22Rv1 (cell line): Measurements from ENCODE around the gene ATP5PO.
A peak's percentile ranks its signal among the peaks of the same experiment; 100 is the strongest.

Experiments
- H3K27ac ChIP-seq: fragments of 450-650 bp; 2 replicates; pipeline ENCODE4 v1.5.1; 2017
- ZFX ChIP-seq: fragments of 450-650 bp; IDR thresholded peaks from 2 replicates; pipeline ENCODE4 v1.6.1; 2017; ENCODE audit warnings: antibody characterized with exemption, borderline replicate concordance
- TF ChIP-seq, protein P1 (sequence below): fragments of 450-650 bp; IDR thresholded peaks from 2 replicates; pipeline ENCODE4 v1.5.1; 2017; ENCODE audit warnings: mild to moderate bottlenecking

The ATP5PO gene

DNA sequence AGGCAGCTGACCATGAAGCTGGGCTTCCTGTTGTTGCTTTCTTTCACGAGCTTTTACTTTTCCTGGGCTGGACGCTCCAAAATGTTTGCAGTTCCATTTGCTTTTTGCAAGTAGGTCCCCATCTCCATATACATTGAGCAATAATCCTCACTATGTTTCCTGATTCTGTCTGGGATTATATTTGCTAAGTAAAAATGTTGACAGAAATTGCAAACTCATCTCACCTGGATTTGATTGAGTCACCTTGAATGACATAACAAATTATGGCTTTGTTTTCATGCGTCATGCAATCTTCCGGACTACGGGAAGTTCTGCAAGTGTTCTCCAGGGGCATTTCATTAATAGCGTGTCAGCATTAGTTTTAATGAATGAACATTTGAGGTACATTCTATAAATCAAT is 18.9 kb downstream of the ATP5PO start:
- no peak overlapping the region for H3K27ac ChIP-seq
- no peak for TF ChIP-seq ZFX
- TF ChIP-seq, protein P1, sequence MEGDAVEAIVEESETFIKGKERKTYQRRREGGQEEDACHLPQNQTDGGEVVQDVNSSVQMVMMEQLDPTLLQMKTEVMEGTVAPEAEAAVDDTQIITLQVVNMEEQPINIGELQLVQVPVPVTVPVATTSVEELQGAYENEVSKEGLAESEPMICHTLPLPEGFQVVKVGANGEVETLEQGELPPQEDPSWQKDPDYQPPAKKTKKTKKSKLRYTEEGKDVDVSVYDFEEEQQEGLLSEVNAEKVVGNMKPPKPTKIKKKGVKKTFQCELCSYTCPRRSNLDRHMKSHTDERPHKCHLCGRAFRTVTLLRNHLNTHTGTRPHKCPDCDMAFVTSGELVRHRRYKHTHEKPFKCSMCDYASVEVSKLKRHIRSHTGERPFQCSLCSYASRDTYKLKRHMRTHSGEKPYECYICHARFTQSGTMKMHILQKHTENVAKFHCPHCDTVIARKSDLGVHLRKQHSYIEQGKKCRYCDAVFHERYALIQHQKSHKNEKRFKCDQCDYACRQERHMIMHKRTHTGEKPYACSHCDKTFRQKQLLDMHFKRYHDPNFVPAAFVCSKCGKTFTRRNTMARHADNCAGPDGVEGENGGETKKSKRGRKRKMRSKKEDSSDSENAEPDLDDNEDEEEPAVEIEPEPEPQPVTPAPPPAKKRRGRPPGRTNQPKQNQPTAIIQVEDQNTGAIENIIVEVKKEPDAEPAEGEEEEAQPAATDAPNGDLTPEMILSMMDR, result no peak

- H3K27ac ChIP-seq, result no peak overlapping the region
- TF ChIP-seq, protein P1, result no peak
- no peak for TF ChIP-seq ZFX
These were observed 20.2 kb downstream of the ATP5PO start for GRCh38 chr21:33895356-33895755.

DNA sequence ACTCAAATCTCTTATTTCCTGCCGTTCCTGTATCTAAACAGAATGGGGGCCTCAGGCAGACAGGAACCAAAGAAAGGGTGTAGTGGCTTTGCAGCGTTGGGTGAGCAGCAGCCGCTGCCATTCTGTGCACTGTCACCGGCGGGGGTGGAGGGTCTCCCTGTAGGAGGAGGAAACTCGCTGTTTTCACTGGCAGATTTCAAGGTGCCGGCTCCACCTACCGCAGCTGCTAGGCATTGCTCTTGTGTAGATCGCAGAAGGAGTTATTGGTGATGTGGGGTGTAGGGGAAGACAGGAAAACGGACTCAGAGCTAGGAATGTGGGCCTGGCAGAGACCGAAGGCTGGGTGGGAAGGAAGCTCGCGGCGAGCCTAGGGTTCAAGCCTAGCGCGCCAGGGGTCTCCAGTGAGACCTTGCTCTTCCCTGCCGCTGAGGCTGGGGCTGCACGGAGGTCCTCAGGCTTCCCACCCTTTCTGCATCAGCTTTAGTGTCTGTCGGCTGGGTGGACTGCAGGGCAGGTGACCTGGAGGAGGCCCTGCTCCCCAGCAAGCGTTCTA is 20.8 kb downstream of the ATP5PO start:
- no peak overlapping the region for H3K27ac ChIP-seq
- TF ChIP-seq, protein P1, result peak; percentile 76
- no peak for TF ChIP-seq ZFX

GRCh38 chr21:33893917-33894316 is 21.7 kb downstream of the ATP5PO start:
- TF ChIP-seq ZFX, result no peak
- TF ChIP-seq, protein P1, result no peak
- no peak overlapping the region for H3K27ac ChIP-seq

- H3K27ac ChIP-seq, result no peak overlapping the region
- TF ChIP-seq ZFX, result no peak
- TF ChIP-seq, protein P1, result no peak
These were observed 22.8 kb downstream of the ATP5PO start for GRCh38 chr21:33892853-33893252.

DNA sequence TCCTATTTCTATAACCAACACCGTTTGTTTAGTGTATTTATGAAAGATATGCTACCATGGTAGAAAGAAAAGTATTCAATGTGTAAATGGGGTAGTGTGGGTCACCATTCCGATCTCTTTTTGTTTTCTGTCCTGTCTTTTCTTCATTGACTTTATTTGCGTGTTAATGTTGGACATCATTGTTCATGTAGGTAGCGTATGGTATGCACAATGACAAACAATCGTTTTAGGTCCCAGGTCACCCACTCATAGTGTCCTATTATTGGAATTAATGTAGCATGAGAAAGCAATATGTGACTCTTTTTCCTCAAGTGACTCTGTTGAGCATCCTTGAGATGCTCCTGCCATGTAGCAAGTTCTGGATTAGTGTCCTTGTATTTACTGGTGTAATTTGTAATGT is 25.4 kb downstream of the ATP5PO start:
- H3K27ac ChIP-seq, result no peak overlapping the region
- no peak for TF ChIP-seq ZFX
- TF ChIP-seq, protein P1, result no peak

DNA sequence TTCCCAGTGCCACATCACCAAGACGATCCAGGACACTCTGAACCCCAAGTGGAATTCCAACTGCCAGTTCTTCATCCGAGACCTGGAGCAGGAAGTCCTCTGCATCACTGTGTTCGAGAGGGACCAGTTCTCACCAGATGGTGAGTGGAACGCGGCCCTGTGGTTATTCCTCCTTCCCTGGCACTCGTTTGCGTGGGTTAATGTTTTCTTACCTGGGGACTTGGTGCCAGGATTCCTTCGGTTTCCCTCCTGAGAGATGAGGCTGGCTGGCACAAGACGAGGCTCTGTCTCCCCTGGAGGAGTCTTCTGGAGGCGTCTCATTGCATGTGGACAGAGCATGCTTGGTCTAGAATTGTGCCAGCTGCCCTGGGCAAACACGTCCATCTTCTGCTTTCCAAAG is 29.3 kb downstream of the ATP5PO start:
- no peak overlapping the region for H3K27ac ChIP-seq
- TF ChIP-seq ZFX, result no peak
- TF ChIP-seq, protein P1, result no peak
